Stimulated activated naive B cell treated with anti-CD40 and anti-IgM and Interleukin-4, amounts not matched to agents 10 μg/mL and 1 μg/mL and 100 μg/mL, for 72 hours (primary cell): ENCODE results near the gene HCRTR1.

ENCODE experiments used
- ATAC-seq, 2 donors: fragments of 150-1000 bp; cut with Tn5 transposase; replicated peaks; 2 replicates each; pipeline ENCODE4 v1.10.0; 2021; ENCODE audit warnings: moderate library complexity in 1 of 2
- DNase-seq: peaks from one replicate; pipeline ENCODE4 v3.0.0; 2021
- H3K27ac Mint-ChIP-seq: one replicate; pipeline ENCODE4 v1.8.0; 2022; ENCODE audit warnings: mild to moderate bottlenecking, mixed read lengths
- H3K27me3 Mint-ChIP-seq, 2 donors: one replicate each; pipeline ENCODE4 v1.8.0; 2022; ENCODE audit warnings: mixed read lengths in 2 of 2
- H3K36me3 Mint-ChIP-seq, 2 donors: one replicate each; pipeline ENCODE4 v1.8.0; 2022; ENCODE audit warnings: mixed read lengths in 2 of 2, mild to moderate bottlenecking in 1 of 2
- H3K4me1 Mint-ChIP-seq, 2 donors: one replicate each; pipeline ENCODE4 v1.8.0; 2022; ENCODE audit warnings: mixed read lengths in 2 of 2, mild to moderate bottlenecking in 1 of 2
- H3K4me3 Mint-ChIP-seq, 2 donors: one replicate each; pipeline ENCODE4 v1.8.0; 2022; ENCODE audit warnings: mild to moderate bottlenecking in 2 of 2, mixed read lengths in 2 of 2, moderate library complexity in 1 of 2
- H3K9me3 Mint-ChIP-seq, 2 donors: one replicate each; pipeline ENCODE4 v1.8.0; 2022; ENCODE audit warnings: mixed read lengths in 2 of 2, mild to moderate bottlenecking in 1 of 2

The HCRTR1 gene

GRCh38 chr1:31663622-31664452 lies 46.3 kb downstream of the HCRTR1 start:
- peaks cover 8 to 16% of the 10 kb centered on the region in 2 donors for H3K27me3 Mint-ChIP-seq
- no peaks in the 10 kb centered on the region for H3K9me3 Mint-ChIP-seq
- H3K36me3 Mint-ChIP-seq, result no peaks in the 10 kb centered on the region
- ATAC-seq (peak; percentile 35 to 50), DNase-seq (peak; percentile 29)
- H3K4me1 Mint-ChIP-seq, result peaks cover 3 to 9% of the 10 kb centered on the region in 2 donors
- H3K4me3 Mint-ChIP-seq, result no peak overlapping the region
- no peak overlapping the region for H3K27ac Mint-ChIP-seq

- no peaks in the 10 kb centered on the region for H3K36me3 Mint-ChIP-seq
- H3K4me3 Mint-ChIP-seq, result no peak overlapping the region
- H3K9me3 Mint-ChIP-seq, result no peaks in the 10 kb centered on the region
- H3K27ac Mint-ChIP-seq, result no peak overlapping the region
- no peak for ATAC-seq
- peaks cover 14 to 23% of the 10 kb centered on the region in 2 donors for H3K27me3 Mint-ChIP-seq
- DNase-seq, result no peak
- H3K4me1 Mint-ChIP-seq, result peaks cover 5 to 11% of the 10 kb centered on the region in 2 donors
Measured at GRCh38 chr1:31664528-31664927, 47.0 kb downstream of the HCRTR1 start.

DNA sequence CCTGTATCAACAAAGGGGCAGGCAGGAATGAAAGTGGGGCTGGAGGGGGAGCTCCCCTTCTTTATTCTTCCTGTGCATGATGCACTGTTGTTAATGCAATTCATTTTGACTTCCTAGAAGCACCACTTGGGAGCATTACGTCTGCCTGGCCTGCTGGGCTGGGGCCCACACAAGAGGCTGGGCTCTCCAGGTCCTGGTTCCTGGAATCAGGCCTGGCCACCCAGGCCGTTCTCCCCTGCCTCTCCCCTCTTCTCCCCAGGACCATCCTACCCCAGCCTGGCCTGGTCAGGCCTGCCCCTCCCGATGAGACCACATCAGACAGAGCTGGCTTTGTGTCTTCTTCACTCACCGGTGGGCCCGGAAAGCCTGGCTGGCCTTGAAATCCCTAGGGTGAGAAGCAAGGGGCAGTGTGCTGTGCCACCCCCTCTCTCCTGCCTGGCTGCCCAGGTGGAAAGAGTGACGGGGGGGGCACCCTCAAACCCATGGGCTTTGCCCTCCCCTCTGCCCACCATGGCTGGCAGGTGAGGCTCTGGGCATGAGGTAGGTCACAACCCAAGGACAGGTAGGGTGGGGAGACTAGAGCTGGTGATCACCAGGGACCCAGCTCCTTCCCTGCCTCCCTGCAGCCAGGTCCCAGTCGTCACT lies 47.9 kb downstream of the HCRTR1 start:
- Mint-ChIP-seq H3K4me1 (peaks cover 9 to 16% of the 10 kb centered on the region in 2 donors), H3K27ac (no peak overlapping the region), H3K9me3 (no peaks in the 10 kb centered on the region), H3K4me3 (no peak overlapping the region), H3K27me3 (peaks cover 22 to 31% of the 10 kb centered on the region in 2 donors), H3K36me3 (no peaks in the 10 kb centered on the region)
- DNase-seq, result no peak
- ATAC-seq, result no peak

DNA sequence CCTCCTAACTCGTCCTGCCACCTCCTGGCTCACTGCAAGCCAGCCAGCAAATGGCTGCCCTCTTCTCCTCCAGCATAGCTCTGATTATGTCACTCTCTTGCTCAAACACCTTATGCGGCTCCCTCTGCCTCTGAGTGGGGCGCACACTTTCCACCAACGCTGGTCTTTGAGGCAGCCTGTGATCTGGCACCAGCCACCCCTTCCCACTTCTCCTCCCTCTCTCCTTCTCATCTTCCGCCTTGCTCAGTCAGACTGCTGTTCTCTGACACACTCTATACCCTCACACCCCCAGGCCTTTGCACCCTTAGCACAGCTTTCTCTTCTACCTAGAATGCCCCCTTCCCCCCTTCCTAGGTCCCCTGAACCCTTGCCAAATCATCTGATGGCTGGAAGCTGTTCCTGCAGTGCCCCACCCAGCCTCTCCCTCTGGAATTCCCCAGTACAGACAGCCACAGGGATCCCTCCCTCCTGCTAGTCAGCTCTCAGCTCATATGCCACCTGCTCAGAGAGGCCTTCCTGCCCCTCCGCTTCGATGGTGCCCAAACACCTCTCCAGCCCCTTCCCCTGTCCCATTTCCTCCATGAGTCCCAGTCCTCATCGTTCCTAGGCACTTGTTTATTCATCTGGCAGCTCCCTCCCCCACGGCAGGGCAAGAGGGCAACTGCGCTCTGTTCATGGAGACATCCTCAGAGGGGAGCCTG lies 48.9 kb downstream of the HCRTR1 start:
- ATAC-seq (no peak), DNase-seq (no peak)
- H3K4me1 Mint-ChIP-seq, result peaks cover 10 to 16% of the 10 kb centered on the region in 2 donors
- no peak overlapping the region for H3K27ac Mint-ChIP-seq
- peaks cover 30 to 41% of the 10 kb centered on the region in 2 donors for H3K27me3 Mint-ChIP-seq
- H3K4me3 Mint-ChIP-seq, result no peak overlapping the region
- H3K9me3 Mint-ChIP-seq, result no peaks in the 10 kb centered on the region
- no peaks in the 10 kb centered on the region for H3K36me3 Mint-ChIP-seq

DNA sequence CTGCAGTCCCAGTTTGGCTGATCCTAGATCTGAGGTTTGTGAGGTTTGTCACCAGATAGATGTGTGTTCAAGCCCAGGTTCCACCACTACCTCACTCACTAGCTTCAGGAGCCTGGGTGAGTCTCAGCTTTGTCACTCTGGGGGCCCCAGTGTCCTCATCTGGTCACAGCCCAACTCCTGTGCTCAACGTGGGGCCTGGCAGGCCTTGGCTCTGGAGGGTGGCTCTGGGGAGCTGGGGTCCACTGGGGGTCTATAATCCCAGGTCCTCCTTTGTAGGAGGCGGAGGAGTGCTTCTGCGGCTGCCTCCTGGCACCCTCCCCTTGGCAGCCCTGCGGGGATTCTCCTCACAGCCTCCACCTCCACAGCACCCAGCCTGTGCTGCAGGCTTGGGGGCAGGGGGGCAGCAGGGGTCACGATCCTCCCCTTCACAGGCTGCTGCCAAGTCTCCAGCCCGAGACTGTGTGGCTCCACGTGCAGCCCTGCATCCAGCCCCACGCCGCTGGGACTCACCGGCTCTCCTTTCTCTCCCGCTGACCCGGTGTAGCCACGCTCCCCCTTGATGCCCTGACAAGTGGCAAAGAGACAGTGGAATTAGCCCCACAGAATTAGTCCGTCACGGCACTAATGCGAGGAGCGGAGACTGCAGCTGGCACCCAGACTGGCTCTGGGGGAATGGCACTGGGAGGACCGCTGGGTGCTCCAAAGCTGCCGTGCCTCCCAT lies 49.7 kb downstream of the HCRTR1 start:
- ATAC-seq, result no peak
- peaks cover 36 to 41% of the 10 kb centered on the region in 2 donors for H3K27me3 Mint-ChIP-seq
- H3K4me3 Mint-ChIP-seq, result no peak overlapping the region
- peaks cover 10 to 16% of the 10 kb centered on the region in 2 donors for H3K4me1 Mint-ChIP-seq
- no peak for DNase-seq
- no peaks in the 10 kb centered on the region for H3K36me3 Mint-ChIP-seq
- H3K9me3 Mint-ChIP-seq, result no peaks in the 10 kb centered on the region
- H3K27ac Mint-ChIP-seq, result no peak overlapping the region

- peaks cover 10 to 16% of the 10 kb centered on the region in 2 donors for H3K4me1 Mint-ChIP-seq
- peaks cover 32% of the 10 kb centered on the region in 2 donors for H3K27me3 Mint-ChIP-seq
- H3K36me3 Mint-ChIP-seq, result no peaks in the 10 kb centered on the region
- DNase-seq, result no peak
- no peak overlapping the region for H3K27ac Mint-ChIP-seq
- no peak overlapping the region for H3K4me3 Mint-ChIP-seq
- H3K9me3 Mint-ChIP-seq, result no peaks in the 10 kb centered on the region
- ATAC-seq, result no peak
Measured at GRCh38 chr1:31668303-31668883, 50.9 kb downstream of the HCRTR1 start.

GRCh38 chr1:31669433-31669785 lies 51.9 kb downstream of the HCRTR1 start:
- Mint-ChIP-seq H3K9me3 (no peaks in the 10 kb centered on the region), H3K27ac (no peak overlapping the region), H3K4me3 (peak overlapping the region in 1 of 2 donors; percentile 31), H3K36me3 (no peaks in the 10 kb centered on the region), H3K27me3 (peaks cover 32 to 34% of the 10 kb centered on the region in 2 donors), H3K4me1 (peaks cover 10 to 12% of the 10 kb centered on the region in 2 donors)
- DNase-seq (no peak), ATAC-seq (no peak)

- no peaks in the 10 kb centered on the region for H3K36me3 Mint-ChIP-seq
- peaks cover 38 to 39% of the 10 kb centered on the region in 2 donors for H3K27me3 Mint-ChIP-seq
- peak overlapping the region; percentile 6 for H3K27ac Mint-ChIP-seq
Measured at GRCh38 chr1:31669786-31670592, 52.5 kb downstream of the HCRTR1 start.

GRCh38 chr1:31670593-31670964 lies 53.1 kb downstream of the HCRTR1 start:
- H3K9me3 Mint-ChIP-seq, result no peaks in the 10 kb centered on the region
- H3K27ac Mint-ChIP-seq, result no peak overlapping the region
- peak overlapping the region in 1 of 2 donors; percentile 75 for H3K4me3 Mint-ChIP-seq
- no peaks in the 10 kb centered on the region for H3K36me3 Mint-ChIP-seq
- peaks cover 10 to 12% of the 10 kb centered on the region in 2 donors for H3K4me1 Mint-ChIP-seq
- no peak for ATAC-seq
- DNase-seq, result no peak
- H3K27me3 Mint-ChIP-seq, result peaks cover 39 to 44% of the 10 kb centered on the region in 2 donors

More at GRCh38 chr1:31669786-31670592, 52.5 kb downstream of the HCRTR1 start:
- peak; percentile 9 for DNase-seq
- Mint-ChIP-seq H3K4me1 (peaks cover 10 to 12% of the 10 kb centered on the region in 2 donors), H3K4me3 (peak overlapping the region; percentile 48 to 75), H3K9me3 (no peaks in the 10 kb centered on the region)
- ATAC-seq, result peak; percentile 61 to 67

- ATAC-seq, result no peak
- Mint-ChIP-seq H3K4me1 (peaks cover 10 to 12% of the 10 kb centered on the region in 2 donors), H3K9me3 (no peaks in the 10 kb centered on the region), H3K4me3 (no peak overlapping the region), H3K27me3 (peaks cover 39 to 50% of the 10 kb centered on the region in 2 donors), H3K36me3 (no peaks in the 10 kb centered on the region), H3K27ac (no peak overlapping the region)
- DNase-seq, result no peak
Measured at GRCh38 chr1:31671147-31671546, 53.7 kb downstream of the HCRTR1 start.

DNA sequence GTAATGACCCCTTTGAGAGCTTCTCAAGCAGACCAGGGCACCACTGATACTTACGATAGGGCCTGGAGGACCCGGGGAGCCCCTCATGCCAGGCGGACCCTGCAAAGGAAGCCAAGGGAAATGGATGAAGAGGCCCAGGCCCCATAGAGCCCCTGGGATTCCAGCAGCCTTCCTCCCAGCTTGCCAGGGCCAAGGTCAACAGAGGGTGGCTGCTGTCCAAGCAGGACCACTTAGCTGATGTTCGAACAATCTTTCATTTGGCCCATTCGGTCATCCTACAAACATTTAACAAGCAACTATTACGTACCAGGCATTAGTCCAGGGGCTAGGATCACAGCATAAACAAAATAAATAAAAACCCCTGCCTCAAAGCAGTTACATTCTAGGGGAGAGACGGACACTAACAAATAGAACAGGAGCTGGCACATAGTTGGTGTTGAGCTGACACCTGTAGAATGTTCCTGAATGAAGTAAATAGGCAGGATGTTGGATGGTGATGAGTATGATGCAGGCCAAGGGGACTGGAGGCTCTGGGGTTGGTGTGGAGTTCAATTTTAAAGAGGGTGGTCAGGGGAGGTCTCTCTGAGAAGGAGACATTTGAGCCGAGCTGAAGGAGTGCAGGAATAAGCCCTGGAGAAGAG lies 54.2 kb downstream of the HCRTR1 start:
- H3K4me3 Mint-ChIP-seq, result no peak overlapping the region
- H3K4me1 Mint-ChIP-seq, result peaks cover 10 to 12% of the 10 kb centered on the region in 2 donors
- H3K27ac Mint-ChIP-seq, result no peak overlapping the region
- H3K9me3 Mint-ChIP-seq, result no peaks in the 10 kb centered on the region
- DNase-seq (no peak), ATAC-seq (no peak)
- H3K36me3 Mint-ChIP-seq, result no peaks in the 10 kb centered on the region
- peaks cover 39 to 50% of the 10 kb centered on the region in 2 donors for H3K27me3 Mint-ChIP-seq

GRCh38 chr1:31672986-31673385 lies 55.5 kb downstream of the HCRTR1 start:
- no peaks in the 10 kb centered on the region for H3K36me3 Mint-ChIP-seq
- no peaks in the 10 kb centered on the region for H3K9me3 Mint-ChIP-seq
- no peak for DNase-seq
- H3K27ac Mint-ChIP-seq, result no peak overlapping the region
- ATAC-seq, result no peak
- no peak overlapping the region for H3K4me3 Mint-ChIP-seq
- peaks cover 42 to 50% of the 10 kb centered on the region in 2 donors for H3K27me3 Mint-ChIP-seq
- peaks cover 10 to 12% of the 10 kb centered on the region in 2 donors for H3K4me1 Mint-ChIP-seq

- no peak overlapping the region for H3K4me3 Mint-ChIP-seq
- DNase-seq (no peak), ATAC-seq (no peak)
- H3K4me1 Mint-ChIP-seq, result peaks cover 10 to 12% of the 10 kb centered on the region in 2 donors
- H3K27ac Mint-ChIP-seq, result no peak overlapping the region
- H3K27me3 Mint-ChIP-seq, result peaks cover 44 to 47% of the 10 kb centered on the region in 2 donors
- H3K9me3 Mint-ChIP-seq, result no peaks in the 10 kb centered on the region
- no peaks in the 10 kb centered on the region for H3K36me3 Mint-ChIP-seq
Measured at GRCh38 chr1:31673433-31673832, 55.9 kb downstream of the HCRTR1 start.
